GM23338 (cell line): ENCODE results near the gene LRMDA. TPM values are rescaled to one million over a fixed set of nuclear protein-coding genes. Genes with fewer than 3 reads are reported as not detected.

Experiments
- ATAC-seq: fragments of 200-7000 bp; cut with Tn5 transposase; 3 replicates; pipeline ENCODE4 v1.9.1; 2020
- DNase-seq: peaks from one replicate; pipeline ENCODE4 v3.0.0-alpha.2; 2015; ENCODE audit warnings: low spot score
- H2AFZ ChIP-seq: fragments of 200-600 bp; sonication (generic); 2 replicates; pipeline ENCODE4 v1.8.0; 2016; ENCODE audit warnings: antibody characterized with exemption, mild to moderate bottlenecking, moderate library complexity
- H3F3A ChIP-seq: fragments of 200-600 bp; sonication (generic); replicated peaks from 2 replicates; pipeline ENCODE4 v1.8.0; 2017; ENCODE audit warnings: antibody characterized with exemption, mixed run types, low read depth
- H3K27ac ChIP-seq: fragments of 200-600 bp; sonication (generic); 2 replicates; pipeline ENCODE4 v1.6.1; 2016; ENCODE audit warnings: low read depth
- H3K27me3 ChIP-seq: fragments of 200-600 bp; sonication (generic); 2 replicates; pipeline ENCODE4 v1.8.0; 2016; ENCODE audit warnings: mild to moderate bottlenecking, mixed run types, moderate library complexity; ENCODE audit not compliant: insufficient read depth
- H3K36me3 ChIP-seq: fragments of 200-600 bp; sonication (generic); 2 replicates; pipeline ENCODE4 v1.8.0; 2016; ENCODE audit warnings: mild to moderate bottlenecking; ENCODE audit not compliant: insufficient read depth
- H3K4me1 ChIP-seq: fragments of 200-600 bp; sonication (generic); 2 replicates; pipeline ENCODE4 v1.8.0; 2016; ENCODE audit warnings: mild to moderate bottlenecking, moderate library complexity; ENCODE audit not compliant: insufficient read depth
- H3K4me2 ChIP-seq: fragments of 200-600 bp; sonication (generic); 2 replicates; pipeline ENCODE4 v1.7.1; 2017; ENCODE audit warnings: mixed run types
- H3K4me3 ChIP-seq: fragments of 200-600 bp; sonication (generic); 2 replicates; pipeline ENCODE4 v1.6.1; 2016; ENCODE audit warnings: mixed run types
- H3K79me2 ChIP-seq: fragments of 200-600 bp; sonication (generic); replicated peaks from 2 replicates; pipeline ENCODE4 v1.8.0; 2017; ENCODE audit warnings: mild to moderate bottlenecking; ENCODE audit not compliant: insufficient read depth
- H3K9me2 ChIP-seq: fragments of 200-600 bp; sonication (generic); 2 replicates; pipeline ENCODE4 v1.8.0; 2017; ENCODE audit not compliant: insufficient read depth
- H4K20me1 ChIP-seq: fragments of 200-600 bp; sonication (generic); replicated peaks from 2 replicates; pipeline ENCODE4 v1.8.0; 2017; ENCODE audit warnings: mild to moderate bottlenecking; ENCODE audit not compliant: insufficient read depth
- H3K27ac Mint-ChIP-seq: 2 replicates; pipeline ENCODE4 v1.8.0; 2020; ENCODE audit warnings: inconsistent platforms, mild to moderate bottlenecking, moderate library complexity, mixed read lengths
- H3K27me3 Mint-ChIP-seq: 3 replicates; pipeline ENCODE4 v1.8.0; 2022; ENCODE audit warnings: low read depth, mild to moderate bottlenecking, moderate library complexity, mixed read lengths, inconsistent platforms; ENCODE audit not compliant: insufficient read depth, poor library complexity
- H3K36me3 Mint-ChIP-seq: 3 replicates; pipeline ENCODE4 v1.8.0; 2021; ENCODE audit warnings: low read depth, mild to moderate bottlenecking, inconsistent platforms, moderate library complexity, mixed read lengths
- H3K4me1 Mint-ChIP-seq: 3 replicates; pipeline ENCODE4 v1.8.0; 2020; ENCODE audit warnings: mild to moderate bottlenecking, inconsistent platforms, mixed read lengths
- H3K4me3 Mint-ChIP-seq: 3 replicates; pipeline ENCODE4 v1.8.0; 2021; ENCODE audit warnings: moderate library complexity, mild to moderate bottlenecking, inconsistent platforms, mixed read lengths
- H3K9me3 Mint-ChIP-seq: 3 replicates; pipeline ENCODE4 v1.8.0; 2020; ENCODE audit warnings: moderate library complexity, mild to moderate bottlenecking, inconsistent platforms, mixed read lengths
- EZH2 ChIP-seq: fragments of 200-600 bp; sonication (generic); IDR thresholded peaks from one replicate; pipeline ENCODE4 v1.8.0; 2017; ENCODE audit warnings: antibody characterized with exemption, mild to moderate bottlenecking, low read depth; ENCODE audit not compliant: unreplicated experiment
- EZH2phosphoT487 ChIP-seq: fragments of 200-600 bp; sonication (generic); IDR thresholded peaks from one replicate; pipeline ENCODE4 v1.8.1; 2018; ENCODE audit warnings: antibody characterized with exemption; ENCODE audit not compliant: unreplicated experiment
- JUNB ChIP-seq: IDR thresholded peaks from one replicate; pipeline ENCODE4 v1.6.1; 2016; ENCODE audit warnings: antibody characterized with exemption; ENCODE audit not compliant: unreplicated experiment
- NANOG ChIP-seq: IDR thresholded peaks from 2 replicates; pipeline ENCODE4 v1.6.1; 2016; ENCODE audit warnings: antibody characterized with exemption, borderline replicate concordance
- POLR2AphosphoS5 ChIP-seq: IDR thresholded peaks from 2 replicates; pipeline ENCODE4 v1.6.1; 2016; ENCODE audit warnings: antibody characterized with exemption, low read depth
- ZNF114 ChIP-seq: fragments of 250-450 bp; sonication (Bioruptor Pico); IDR thresholded peaks from 2 replicates; pipeline ENCODE4 v1.5.0; 2020; ENCODE audit warnings: mild to moderate bottlenecking, moderate library complexity
- polyA plus RNA-seq: library from polyadenylated mRNA; unstranded; fragments of >200 nt; fragmentation: Nextera tagmentation; extraction: Ambion mirVana; gene quantifications from 2 replicates; pipeline ENCODE4 v1.2.1, GENCODE V29; 2016
- total RNA-seq: library from RNA; depleted of rRNA; stranded (reverse); fragments of >200 nt; shearing (Covaris generic); gene quantifications from 2 replicates; pipeline ENCODE4 v1.2.3, GENCODE V29; 2014
- TF ChIP-seq, protein P1 (sequence below): fragments of 250-450 bp; sonication (Bioruptor Pico); IDR thresholded peaks from 2 replicates; pipeline ENCODE4 v1.5.0; 2020; ENCODE audit warnings: mild to moderate bottlenecking, moderate library complexity

Gene LRMDA
- total and polyA plus RNA-seq, 2 experiments from 2014 or later = 0.90 to 1.8 TPM

DNA sequence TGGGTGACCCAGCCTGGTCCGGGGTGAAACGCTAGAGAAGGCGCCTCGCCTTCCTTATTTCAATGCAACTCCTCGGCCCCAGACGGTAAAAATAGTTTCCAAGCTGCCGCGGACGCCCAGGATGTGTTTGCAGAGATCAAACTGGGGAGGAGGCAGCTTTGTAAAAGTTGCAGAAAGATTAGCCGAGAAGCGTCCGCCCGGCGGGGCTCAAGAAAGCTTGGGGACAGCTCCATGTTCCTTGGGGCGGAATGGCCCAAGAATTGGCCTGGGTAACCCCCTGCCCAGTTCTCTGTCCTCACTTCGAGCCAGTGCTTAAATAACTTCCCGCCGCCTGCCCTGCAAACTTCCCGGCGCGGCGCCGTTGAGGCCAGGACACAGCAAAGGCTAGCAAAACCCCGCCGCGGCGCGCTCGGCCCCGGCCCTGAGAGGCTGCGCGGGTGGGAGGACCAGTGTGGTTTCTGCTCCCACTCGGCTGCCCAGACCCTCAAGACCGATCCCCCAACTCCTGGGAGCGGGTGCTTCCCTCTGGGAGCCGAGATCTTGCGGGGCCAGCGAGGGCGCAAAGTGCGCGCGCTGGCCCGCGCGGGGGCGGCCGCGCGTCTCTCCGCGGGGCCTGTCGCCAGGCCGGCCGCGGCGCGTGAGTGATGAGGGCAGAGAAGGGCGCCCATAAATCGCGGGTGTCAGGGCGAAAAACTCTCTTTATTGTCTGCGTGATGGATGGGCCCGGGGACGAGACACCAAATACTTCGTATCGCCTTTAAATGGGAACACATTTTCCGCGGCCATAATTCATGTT is 23.5 kb upstream of the LRMDA start (continued):
- TF ChIP-seq, protein P1, sequence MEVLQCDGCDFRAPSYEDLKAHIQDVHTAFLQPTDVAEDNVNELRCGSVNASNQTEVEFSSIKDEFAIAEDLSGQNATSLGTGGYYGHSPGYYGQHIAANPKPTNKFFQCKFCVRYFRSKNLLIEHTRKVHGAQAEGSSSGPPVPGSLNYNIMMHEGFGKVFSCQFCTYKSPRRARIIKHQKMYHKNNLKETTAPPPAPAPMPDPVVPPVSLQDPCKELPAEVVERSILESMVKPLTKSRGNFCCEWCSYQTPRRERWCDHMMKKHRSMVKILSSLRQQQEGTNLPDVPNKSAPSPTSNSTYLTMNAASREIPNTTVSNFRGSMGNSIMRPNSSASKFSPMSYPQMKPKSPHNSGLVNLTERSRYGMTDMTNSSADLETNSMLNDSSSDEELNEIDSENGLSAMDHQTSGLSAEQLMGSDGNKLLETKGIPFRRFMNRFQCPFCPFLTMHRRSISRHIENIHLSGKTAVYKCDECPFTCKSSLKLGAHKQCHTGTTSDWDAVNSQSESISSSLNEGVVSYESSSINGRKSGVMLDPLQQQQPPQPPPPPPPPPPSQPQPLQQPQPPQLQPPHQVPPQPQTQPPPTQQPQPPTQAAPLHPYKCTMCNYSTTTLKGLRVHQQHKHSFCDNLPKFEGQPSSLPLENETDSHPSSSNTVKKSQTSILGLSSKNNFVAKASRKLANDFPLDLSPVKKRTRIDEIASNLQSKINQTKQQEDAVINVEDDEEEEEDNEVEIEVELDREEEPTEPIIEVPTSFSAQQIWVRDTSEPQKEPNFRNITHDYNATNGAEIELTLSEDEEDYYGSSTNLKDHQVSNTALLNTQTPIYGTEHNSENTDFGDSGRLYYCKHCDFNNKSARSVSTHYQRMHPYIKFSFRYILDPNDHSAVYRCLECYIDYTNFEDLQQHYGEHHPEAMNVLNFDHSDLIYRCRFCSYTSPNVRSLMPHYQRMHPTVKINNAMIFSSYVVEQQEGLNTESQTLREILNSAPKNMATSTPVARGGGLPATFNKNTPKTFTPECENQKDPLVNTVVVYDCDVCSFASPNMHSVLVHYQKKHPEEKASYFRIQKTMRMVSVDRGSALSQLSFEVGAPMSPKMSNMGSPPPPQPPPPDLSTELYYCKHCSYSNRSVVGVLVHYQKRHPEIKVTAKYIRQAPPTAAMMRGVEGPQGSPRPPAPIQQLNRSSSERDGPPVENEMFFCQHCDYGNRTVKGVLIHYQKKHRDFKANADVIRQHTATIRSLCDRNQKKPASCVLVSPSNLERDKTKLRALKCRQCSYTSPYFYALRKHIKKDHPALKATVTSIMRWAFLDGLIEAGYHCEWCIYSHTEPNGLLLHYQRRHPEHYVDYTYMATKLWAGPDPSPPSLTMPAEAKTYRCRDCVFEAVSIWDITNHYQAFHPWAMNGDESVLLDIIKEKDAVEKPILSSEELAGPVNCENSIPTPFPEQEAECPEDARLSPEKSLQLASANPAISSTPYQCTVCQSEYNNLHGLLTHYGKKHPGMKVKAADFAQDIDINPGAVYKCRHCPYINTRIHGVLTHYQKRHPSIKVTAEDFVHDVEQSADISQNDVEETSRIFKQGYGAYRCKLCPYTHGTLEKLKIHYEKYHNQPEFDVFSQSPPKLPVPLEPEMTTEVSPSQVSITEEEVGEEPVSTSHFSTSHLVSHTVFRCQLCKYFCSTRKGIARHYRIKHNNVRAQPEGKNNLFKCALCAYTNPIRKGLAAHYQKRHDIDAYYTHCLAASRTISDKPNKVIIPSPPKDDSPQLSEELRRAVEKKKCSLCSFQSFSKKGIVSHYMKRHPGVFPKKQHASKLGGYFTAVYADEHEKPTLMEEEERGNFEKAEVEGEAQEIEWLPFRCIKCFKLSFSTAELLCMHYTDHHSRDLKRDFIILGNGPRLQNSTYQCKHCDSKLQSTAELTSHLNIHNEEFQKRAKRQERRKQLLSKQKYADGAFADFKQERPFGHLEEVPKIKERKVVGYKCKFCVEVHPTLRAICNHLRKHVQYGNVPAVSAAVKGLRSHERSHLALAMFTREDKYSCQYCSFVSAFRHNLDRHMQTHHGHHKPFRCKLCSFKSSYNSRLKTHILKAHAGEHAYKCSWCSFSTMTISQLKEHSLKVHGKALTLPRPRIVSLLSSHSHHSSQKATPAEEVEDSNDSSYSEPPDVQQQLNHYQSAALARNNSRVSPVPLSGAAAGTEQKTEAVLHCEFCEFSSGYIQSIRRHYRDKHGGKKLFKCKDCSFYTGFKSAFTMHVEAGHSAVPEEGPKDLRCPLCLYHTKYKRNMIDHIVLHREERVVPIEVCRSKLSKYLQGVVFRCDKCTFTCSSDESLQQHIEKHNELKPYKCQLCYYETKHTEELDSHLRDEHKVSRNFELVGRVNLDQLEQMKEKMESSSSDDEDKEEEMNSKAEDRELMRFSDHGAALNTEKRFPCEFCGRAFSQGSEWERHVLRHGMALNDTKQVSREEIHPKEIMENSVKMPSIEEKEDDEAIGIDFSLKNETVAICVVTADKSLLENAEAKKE (CRISPR knock-in tag) = no peak
- no peak for TF ChIP-seq POLR2AphosphoS5
- no peak for TF ChIP-seq NANOG
- no peak for TF ChIP-seq ZNF114
- peak; percentile 61 for TF ChIP-seq EZH2phosphoT487

DNA sequence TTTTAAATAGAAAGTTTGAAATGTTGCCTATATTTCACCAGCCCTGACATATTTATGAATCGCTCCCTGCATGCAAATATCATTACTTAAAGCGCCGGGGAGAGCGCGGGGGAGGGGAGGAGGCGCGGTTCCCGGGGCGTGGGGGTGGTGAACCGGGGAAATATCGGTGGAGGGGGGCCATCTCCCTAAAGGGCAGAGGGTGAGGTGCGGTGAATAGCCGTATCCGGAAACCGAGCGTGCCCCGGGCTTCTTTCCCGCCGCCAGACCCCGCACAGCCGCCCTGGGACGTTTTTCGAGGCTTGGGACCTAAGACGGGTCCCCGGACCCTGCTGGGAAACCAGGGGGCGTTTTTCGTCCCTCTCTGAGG is 22.9 kb upstream of the LRMDA start:
- Histone ChIP-seq H3K4me2 (peak overlapping the region; percentile 85), H3K4me1 (peaks cover 58% of the 10 kb centered on the region), H3K79me2 (no peaks in the 10 kb centered on the region), H3K36me3 (no peaks in the 10 kb centered on the region), H3K27ac (no peak overlapping the region), H3K9me2 (no peaks in the 10 kb centered on the region), H3F3A (peaks cover 18% of the 10 kb centered on the region), H3K27me3 (peaks cover 99% of the 10 kb centered on the region), H4K20me1 (peaks cover 21% of the 10 kb centered on the region), H3K4me3 (peak overlapping the region; percentile 87), H2AFZ (no peak overlapping the region; the same call in 1 of the 2 replicates)
- Mint-ChIP-seq H3K27me3 (peaks cover 93% of the 10 kb centered on the region), H3K27ac (no peak overlapping the region), H3K4me1 (peaks cover 41% of the 10 kb centered on the region), H3K4me3 (peak overlapping the region; percentile 77), H3K9me3 (peaks cover 3% of the 10 kb centered on the region; the same call in 2 of the 3 replicates), H3K36me3 (no peaks in the 10 kb centered on the region; the same call in 2 of the 3 replicates)
- no peak for ATAC-seq
- DNase-seq = no peak
- TF ChIP-seq ZNF114 (no peak), EZH2 (peak; percentile 64), JUNB (no peak), EZH2phosphoT487 (no peak)
